ENCODE results near the gene EYA2.
"Not testable (repeated sequence)": the region's sequence is repeated elsewhere in the genome, so short reads cannot be mapped to it uniquely, and the experiment has no call there.

Gene EYA2

GRCh38 chr20:46875059-46875458 is 19.6 kb upstream of the EYA2 start:
- no peak for TF ChIP-seq CTCF (IDR thresholded peaks at IDR 0.05; ENCODE audit: control insufficient read depth, insufficient read depth, low read depth, low read length, missing control alignments)
- H3K4me3 ChIP-seq (ENCODE audit: control insufficient read depth, low read depth, low read length), result no peak overlapping the region
- no peak for DNase-seq (ENCODE audit: low read depth)

GRCh38 chr20:46879386-46879785 is 15.3 kb upstream of the EYA2 start:
- no peak for DNase-seq (ENCODE audit: low read depth)
- TF ChIP-seq CTCF (IDR thresholded peaks at IDR 0.05; ENCODE audit: control insufficient read depth, insufficient read depth, low read depth, low read length, missing control alignments), result no peak
- H3K4me3 ChIP-seq (ENCODE audit: control insufficient read depth, low read depth, low read length), result no peak overlapping the region

- not testable (repeated sequence) for H3K4me3 ChIP-seq (ENCODE audit: control insufficient read depth, low read depth, low read length); DNase-seq (ENCODE audit: low read depth)
Measured at GRCh38 chr20:46879963-46880362, 14.7 kb upstream of the EYA2 start.

GRCh38 chr20:46883892-46884291 is 10.8 kb upstream of the EYA2 start:
- TF ChIP-seq CTCF (IDR thresholded peaks at IDR 0.05; ENCODE audit: control insufficient read depth, insufficient read depth, low read depth, low read length, missing control alignments), result no peak
- H3K4me3 ChIP-seq (ENCODE audit: control insufficient read depth, low read depth, low read length), result no peak overlapping the region

GRCh38 chr20:46890682-46891081 is 4.0 kb upstream of the EYA2 start:
- no peak for DNase-seq (ENCODE audit: low read depth)
- TF ChIP-seq CTCF (IDR thresholded peaks at IDR 0.05; ENCODE audit: control insufficient read depth, insufficient read depth, low read depth, low read length, missing control alignments), result no peak
- H3K4me3 ChIP-seq (ENCODE audit: control insufficient read depth, low read depth, low read length), result no peak overlapping the region

More at GRCh38 chr20:46883892-46884291, 10.8 kb upstream of the EYA2 start:
- DNase-seq (ENCODE audit: low read depth), result no peak

GRCh38 chr20:46893051-46893450 is 1.6 kb upstream of the EYA2 start:
- no peak overlapping the region for H3K4me3 ChIP-seq (ENCODE audit: control insufficient read depth, low read depth, low read length)
- DNase-seq (ENCODE audit: low read depth), result no peak

More at GRCh38 chr20:46893051-46893450, 1.6 kb upstream of the EYA2 start:
- TF ChIP-seq CTCF (IDR thresholded peaks at IDR 0.05; ENCODE audit: control insufficient read depth, insufficient read depth, low read depth, low read length, missing control alignments), result no peak
